Activated CD8-positive, alpha-beta T cell treated with anti-CD3 and anti-CD28 coated beads for 36 hours (primary cell): Measurements from ENCODE around the gene KDM4F. TPM values are rescaled to one million over a fixed set of nuclear protein-coding genes. Genes with fewer than 3 reads are reported as not detected.

Experiments
- ATAC-seq: fragments of 200-7000 bp; cut with Tn5 transposase; one replicate; pipeline ENCODE4 v1.10.0; 2021; ENCODE audit warnings: mild to moderate bottlenecking, moderate library complexity
- CTCF ChIA-PET: fragments of 350-600 bp; sonication (Branson Sonifier 250); formaldehyde crosslinking; loops from one replicate; lab custom pipeline; 2021; ENCODE audit warnings: antibody characterized with exemption; lab: Charles Lee
- POLR2A ChIA-PET: fragments of 350-600 bp; sonication (Branson Sonifier 250); formaldehyde crosslinking; loops from one replicate; lab custom pipeline; 2021; ENCODE audit warnings: antibody characterized with exemption; lab: Charles Lee
- DNase-seq: peaks from one replicate; pipeline ENCODE4 v3.0.0-alpha.2; 2020
- H3K27ac Mint-ChIP-seq: one replicate; pipeline ENCODE4 v1.8.0; 2021; ENCODE audit warnings: mild to moderate bottlenecking, mixed read lengths
- H3K27me3 Mint-ChIP-seq: one replicate; pipeline ENCODE4 v1.8.0; 2021; ENCODE audit warnings: mixed read lengths
- H3K36me3 Mint-ChIP-seq: one replicate; pipeline ENCODE4 v1.8.0; 2021; ENCODE audit warnings: low read depth, mixed read lengths
- H3K4me1 Mint-ChIP-seq: one replicate; pipeline ENCODE4 v1.8.0; 2021; ENCODE audit warnings: low read depth, mixed read lengths
- H3K4me3 Mint-ChIP-seq: one replicate; pipeline ENCODE4 v1.8.0; 2021; ENCODE audit warnings: mild to moderate bottlenecking, moderate library complexity, mixed read lengths
- H3K9me3 Mint-ChIP-seq: one replicate; pipeline ENCODE4 v1.8.0; 2021; ENCODE audit warnings: mixed read lengths
- CTCF ChIP-seq: fragments of 200-600 bp; IDR thresholded peaks from one replicate; pipeline ENCODE4 v1.8.0; 2022; ENCODE audit warnings: antibody characterized with exemption, mild to moderate bottlenecking
- intact Hi-C: fragments of 100-400 bp; cut with micrococcal nuclease; formaldehyde crosslinking; loops from one replicate; pipeline ENCODE4 v1.10.0; 2022
- total RNA-seq, 2 experiments: library from RNA; stranded (reverse); gene quantifications; one replicate each; pipeline ENCODE4 v1.2.3, GENCODE V29; 2021

Gene KDM4F
- total RNA-seq, 2 experiments from 2014 or later, result not detected

- H3K27ac Mint-ChIP-seq, result no peak overlapping the region
- ATAC-seq (no peak), DNase-seq (no peak)
- intact Hi-C loops, result no loop called here
- H3K9me3 Mint-ChIP-seq, result no peaks in the 10 kb centered on the region
- H3K4me3 Mint-ChIP-seq, result no peak overlapping the region
- TF ChIP-seq CTCF, result no peak
- H3K4me1 Mint-ChIP-seq, result peaks cover 35% of the 10 kb centered on the region
- ChIA-PET CTCF (interaction anchor here (0.6 to 3.2 kb wide), 8 partner anchors 8 to 113 kb away, joined by 3 to 32 read pairs (median 4); partner anchors contain the start of gene ENDOD1), POLR2A (interaction anchor here (0.9 to 2.9 kb wide), 4 partner anchors 9 to 708 kb away, joined by 3 to 17 read pairs (median 5); partner anchors contain the start of genes ENDOD1, FAM76B and SRSF8)
- H3K27me3 Mint-ChIP-seq, result no peaks in the 10 kb centered on the region
- no peaks in the 10 kb centered on the region for H3K36me3 Mint-ChIP-seq
These were observed 31.8 kb downstream of the KDM4F start for GRCh38 chr11:95081010-95081409.

- no peak overlapping the region for H3K27ac Mint-ChIP-seq
- no peaks in the 10 kb centered on the region for H3K27me3 Mint-ChIP-seq
- intact Hi-C loops, result no loop called here
- TF ChIP-seq CTCF, result no peak
- ChIA-PET CTCF (interaction anchor here (1.3 to 3.2 kb wide), 3 partner anchors 8 to 73 kb away, joined by 3 to 32 read pairs (median 6); no protein-coding TSS in a partner anchor), POLR2A (interaction anchor here (0.9 to 2.9 kb wide), 4 partner anchors 8 to 708 kb away, joined by 3 to 17 read pairs (median 5); partner anchors contain the start of genes ENDOD1, FAM76B and SRSF8)
- ATAC-seq, result no peak
- no peaks in the 10 kb centered on the region for H3K9me3 Mint-ChIP-seq
- H3K36me3 Mint-ChIP-seq, result no peaks in the 10 kb centered on the region
- no peak overlapping the region for H3K4me3 Mint-ChIP-seq
- DNase-seq, result no peak
- peaks cover 37% of the 10 kb centered on the region for H3K4me1 Mint-ChIP-seq
These were observed 32.2 kb downstream of the KDM4F start for GRCh38 chr11:95081412-95081811.

GRCh38 chr11:95082576-95083001, 33.4 kb downstream of the KDM4F start:
- CTCF ChIA-PET, result interaction anchor here (2.1 to 3.9 kb wide), 3 partner anchors 10 to 15 kb away, joined by 6 to 32 read pairs (median 24); partner anchors contain the start of gene SRSF8
- no peak for ATAC-seq

GRCh38 chr11:95084509-95084908, 35.3 kb downstream of the KDM4F start:
- intact Hi-C loops, result no loop called here
- no peaks in the 10 kb centered on the region for H3K27me3 Mint-ChIP-seq
- H3K27ac Mint-ChIP-seq, result peak overlapping the region; percentile 79
- H3K36me3 Mint-ChIP-seq, result no peaks in the 10 kb centered on the region
- ATAC-seq, result peak; percentile 77
- no peak for TF ChIP-seq CTCF
- CTCF ChIA-PET, result interaction anchor here (1.1 to 3.9 kb wide), 8 partner anchors 9 to 73 kb away, joined by 3 to 24 read pairs (median 5); partner anchors contain the start of gene SRSF8
- H3K4me3 Mint-ChIP-seq, result no peak overlapping the region
- H3K4me1 Mint-ChIP-seq, result peaks cover 44% of the 10 kb centered on the region
- POLR2A ChIA-PET, result interaction anchor here (0.8 to 1.8 kb wide), 7 partner anchors 9 to 706 kb away, joined by 3 to 9 read pairs (median 4); partner anchors contain the start of genes CEP57 and SRSF8
- H3K9me3 Mint-ChIP-seq, result no peaks in the 10 kb centered on the region
- DNase-seq, result peak; percentile 84

More at GRCh38 chr11:95082576-95083001, 33.4 kb downstream of the KDM4F start:
- TF ChIP-seq CTCF, result no peak
- POLR2A ChIA-PET, result interaction anchor here (1.0 kb wide), 1 partner anchor 9 kb away, joined by 3 read pairs; no protein-coding TSS in a partner anchor
- H3K27me3 Mint-ChIP-seq, result no peaks in the 10 kb centered on the region
- no peak overlapping the region for H3K4me3 Mint-ChIP-seq
- no peak overlapping the region for H3K27ac Mint-ChIP-seq
- intact Hi-C loops, result no loop called here
- peaks cover 35% of the 10 kb centered on the region for H3K4me1 Mint-ChIP-seq
- DNase-seq, result no peak
- H3K36me3 Mint-ChIP-seq, result no peaks in the 10 kb centered on the region
- no peaks in the 10 kb centered on the region for H3K9me3 Mint-ChIP-seq
